ENCODE results near the gene KLHL42.
"Not testable (repeated sequence)": the region's sequence is repeated elsewhere in the genome, so short reads cannot be mapped to it uniquely, and the experiment has no call there.

KLHL42 gene, protein sequence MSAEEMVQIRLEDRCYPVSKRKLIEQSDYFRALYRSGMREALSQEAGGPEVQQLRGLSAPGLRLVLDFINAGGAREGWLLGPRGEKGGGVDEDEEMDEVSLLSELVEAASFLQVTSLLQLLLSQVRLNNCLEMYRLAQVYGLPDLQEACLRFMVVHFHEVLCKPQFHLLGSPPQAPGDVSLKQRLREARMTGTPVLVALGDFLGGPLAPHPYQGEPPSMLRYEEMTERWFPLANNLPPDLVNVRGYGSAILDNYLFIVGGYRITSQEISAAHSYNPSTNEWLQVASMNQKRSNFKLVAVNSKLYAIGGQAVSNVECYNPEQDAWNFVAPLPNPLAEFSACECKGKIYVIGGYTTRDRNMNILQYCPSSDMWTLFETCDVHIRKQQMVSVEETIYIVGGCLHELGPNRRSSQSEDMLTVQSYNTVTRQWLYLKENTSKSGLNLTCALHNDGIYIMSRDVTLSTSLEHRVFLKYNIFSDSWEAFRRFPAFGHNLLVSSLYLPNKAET

DNA sequence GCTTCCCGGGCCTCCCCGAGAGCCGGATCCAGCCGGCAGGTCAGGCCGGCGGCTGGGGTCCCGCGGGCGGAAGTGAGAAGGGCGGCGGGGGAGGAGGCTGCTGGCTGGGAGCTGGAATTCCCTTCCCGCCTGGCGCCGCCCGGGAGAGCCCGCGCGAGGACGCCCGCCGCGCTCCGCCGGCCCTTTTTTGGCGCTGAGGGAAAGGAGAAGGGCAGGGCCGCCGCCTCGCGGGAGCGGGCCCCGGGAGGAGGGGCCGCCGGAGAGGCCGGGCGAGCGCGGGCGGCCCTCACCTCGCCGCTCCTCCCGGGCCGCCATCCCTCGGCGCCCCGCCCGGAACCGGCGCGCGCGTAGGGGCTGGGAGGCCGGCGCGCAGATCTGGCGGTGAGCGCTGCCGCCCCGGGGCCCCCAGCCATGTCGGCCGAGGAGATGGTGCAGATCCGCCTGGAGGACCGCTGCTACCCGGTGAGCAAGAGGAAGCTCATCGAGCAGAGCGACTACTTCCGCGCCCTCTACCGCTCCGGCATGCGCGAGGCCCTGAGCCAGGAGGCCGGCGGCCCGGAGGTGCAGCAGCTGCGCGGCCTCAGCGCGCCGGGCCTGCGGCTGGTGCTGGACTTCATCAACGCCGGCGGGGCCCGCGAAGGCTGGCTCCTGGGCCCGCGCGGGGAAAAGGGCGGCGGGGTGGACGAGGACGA, at the start of gene KLHL42, which contains the start of gene MANSC4:
KLHL42 (plus strand) TSS at position 314 of the 692 bp plus-strand sequence; CDS start at position 412, 98 bp downstream.
MANSC4 (minus strand) TSS at position 317 of the 692 bp plus-strand sequence. CDS start 8,960 bp downstream, outside the sequence.
- H3K4me3 ChIP-seq (ENCODE audit: low read depth, low read length): peak within 1 kb of the TSS; percentile 85

DNA sequence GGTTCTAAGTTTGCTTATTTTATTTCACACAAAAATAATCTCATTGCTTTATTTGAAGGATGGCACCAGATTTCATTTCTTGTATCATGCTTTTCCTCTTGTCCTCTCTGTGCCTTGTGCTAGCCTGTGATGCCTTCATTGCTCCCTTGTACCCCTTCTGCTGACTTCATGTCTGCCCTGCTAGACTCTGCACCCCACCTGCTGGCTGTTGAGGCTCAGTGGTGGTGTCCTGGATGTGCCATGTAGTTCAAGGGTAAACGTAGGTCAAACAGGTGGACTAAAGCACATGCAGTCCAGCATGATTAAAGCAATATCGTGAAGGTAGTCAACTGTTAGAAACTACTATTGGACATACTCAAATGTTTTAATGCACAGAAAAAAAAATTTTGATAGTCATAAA, 47.8 kb upstream of the KLHL42 start:
- no peak overlapping the region for H3K4me3 ChIP-seq (ENCODE audit: low read depth, low read length)

DNA sequence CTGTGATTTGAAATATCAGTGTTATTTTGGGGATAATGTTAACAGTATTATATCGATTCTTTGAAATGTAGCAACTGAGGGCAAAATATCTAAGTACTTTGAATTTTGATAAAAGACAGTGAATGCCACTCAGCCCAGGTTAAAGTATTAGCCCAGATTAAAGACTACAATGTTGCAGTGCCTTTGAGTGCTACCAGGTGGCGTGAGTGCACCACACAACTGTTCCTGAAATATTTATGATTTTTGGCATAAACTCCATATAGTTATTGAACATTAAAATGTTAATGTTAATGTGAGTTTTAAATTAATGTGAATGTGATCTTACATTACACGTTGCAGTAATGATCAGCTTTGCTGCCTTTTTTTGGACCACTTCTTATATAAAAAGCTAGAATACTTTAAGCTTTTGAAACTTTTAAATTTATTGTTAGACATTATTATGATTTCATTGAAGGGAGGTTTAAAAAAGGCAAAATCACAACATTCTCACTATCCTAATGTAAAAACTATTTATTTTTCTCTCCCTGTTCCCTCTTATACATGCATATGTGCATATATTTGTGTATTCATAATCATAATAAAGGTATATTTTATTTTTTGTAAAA, 46.9 kb upstream of the KLHL42 start:
- no peak overlapping the region for H3K4me3 ChIP-seq (ENCODE audit: low read depth, low read length)

DNA sequence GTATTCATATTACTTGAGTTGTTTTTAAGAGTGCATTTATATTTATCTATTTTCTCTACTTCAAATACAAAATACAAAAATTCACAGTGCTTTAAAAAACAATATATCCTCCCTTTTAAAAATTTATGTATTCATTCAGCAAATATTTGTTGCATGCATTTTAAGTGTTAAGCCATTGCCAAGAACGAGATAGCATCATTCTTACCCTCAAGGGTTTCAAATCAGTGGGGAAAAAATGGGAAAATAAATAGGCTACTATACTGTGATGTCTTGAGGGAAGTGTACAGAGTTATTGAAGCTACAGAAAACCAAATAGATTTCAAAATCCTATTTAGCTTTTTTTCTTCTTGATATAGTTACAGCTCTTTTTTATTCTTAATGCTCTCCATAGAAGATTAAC, 46.2 kb upstream of the KLHL42 start:
- H3K4me3 ChIP-seq (ENCODE audit: low read depth, low read length): no peak overlapping the region

DNA sequence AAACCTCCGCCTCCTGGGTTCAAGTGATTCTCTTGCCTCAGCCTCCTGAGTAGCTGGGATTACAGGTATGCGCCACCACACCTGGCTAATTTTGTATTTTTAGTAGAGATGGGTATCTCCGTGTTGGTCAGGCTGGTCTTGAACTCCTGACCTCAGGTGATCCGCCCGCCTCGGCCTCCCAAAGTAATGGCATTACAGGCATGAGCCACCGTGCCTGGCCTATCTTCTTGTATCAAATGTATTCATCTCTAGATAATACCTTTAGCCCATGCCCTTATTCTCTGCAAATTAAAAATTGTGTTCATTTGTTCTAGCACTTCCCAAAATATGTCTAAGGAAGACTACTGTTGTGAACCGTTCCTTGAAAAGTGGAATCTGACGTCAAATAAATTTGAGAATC, 45.7 kb upstream of the KLHL42 start:
- not testable (repeated sequence) for H3K4me3 ChIP-seq (ENCODE audit: low read depth, low read length)

DNA sequence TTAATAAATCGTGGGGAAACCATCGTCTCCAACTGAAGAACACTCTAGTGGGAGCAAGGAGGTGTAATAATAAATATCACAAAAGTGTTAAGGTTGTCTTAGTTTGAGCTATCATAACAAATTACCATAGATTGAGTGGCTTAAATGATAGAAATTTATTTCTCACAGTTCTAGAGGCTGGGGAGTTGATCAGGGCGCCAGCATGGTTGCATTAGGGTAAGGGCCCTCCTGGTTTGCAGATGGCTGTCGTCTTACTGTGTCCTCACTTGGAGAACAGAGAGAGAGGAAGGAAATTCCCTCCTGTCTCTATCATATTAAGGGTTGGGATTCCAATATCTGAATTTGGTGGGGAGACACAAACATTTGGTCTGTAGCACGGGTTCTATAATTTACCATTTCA, 36.4 kb upstream of the KLHL42 start:
- H3K4me3 ChIP-seq (ENCODE audit: low read depth, low read length): no peak overlapping the region

DNA sequence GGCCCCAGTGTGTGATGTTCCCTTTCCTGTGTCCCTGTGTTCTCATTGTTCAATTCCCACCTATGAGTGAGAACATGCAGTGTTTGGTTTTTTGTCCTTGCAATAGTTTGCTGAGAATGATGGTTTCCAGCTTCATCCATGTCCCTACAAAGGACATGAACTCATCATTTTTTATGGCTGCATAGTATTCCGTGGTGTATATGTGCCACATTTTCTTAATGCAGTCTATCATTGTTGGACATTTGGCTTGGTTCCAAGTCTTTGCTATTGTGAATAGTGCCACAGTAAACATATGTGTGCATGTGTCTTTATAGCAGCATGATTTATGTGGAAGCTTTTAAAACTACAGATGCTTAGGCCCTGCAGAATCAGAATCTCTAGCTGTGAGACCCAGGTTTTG, 34.3 kb upstream of the KLHL42 start:
- not testable (repeated sequence) for H3K4me3 ChIP-seq (ENCODE audit: low read depth, low read length)

DNA sequence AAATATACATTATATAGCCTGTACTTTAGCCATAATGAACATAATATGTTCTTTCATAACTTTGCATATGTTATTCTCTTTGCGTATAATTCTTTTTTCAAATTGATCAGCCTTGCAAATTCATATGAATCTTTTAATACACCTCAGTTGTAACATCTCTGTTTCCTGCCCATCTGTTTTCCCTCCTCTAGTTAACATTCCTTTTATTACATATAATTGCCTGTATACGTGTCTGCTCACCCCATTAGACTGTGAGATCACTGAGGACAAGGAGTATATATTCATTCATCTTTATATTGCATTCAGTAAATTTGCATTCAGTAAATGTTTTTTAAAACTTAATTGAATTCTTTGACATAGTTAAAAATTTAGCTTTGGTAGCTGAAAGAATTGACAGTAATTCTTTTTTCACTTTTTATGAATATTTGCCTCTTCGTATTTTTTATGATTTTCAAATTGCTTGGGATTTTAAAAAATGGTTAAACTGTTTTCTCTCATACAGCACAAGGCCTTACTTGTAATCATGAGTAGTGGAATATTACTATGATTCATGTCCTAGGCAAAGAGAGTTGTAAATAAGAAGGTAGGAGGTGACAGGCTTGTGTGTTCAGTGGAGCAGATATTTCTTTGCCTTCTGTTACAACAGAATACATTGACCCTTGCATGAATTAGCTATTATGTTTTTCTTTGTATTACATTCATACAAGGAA, 32.8 kb upstream of the KLHL42 start:
- H3K4me3 ChIP-seq (ENCODE audit: low read depth, low read length): no peak overlapping the region

DNA sequence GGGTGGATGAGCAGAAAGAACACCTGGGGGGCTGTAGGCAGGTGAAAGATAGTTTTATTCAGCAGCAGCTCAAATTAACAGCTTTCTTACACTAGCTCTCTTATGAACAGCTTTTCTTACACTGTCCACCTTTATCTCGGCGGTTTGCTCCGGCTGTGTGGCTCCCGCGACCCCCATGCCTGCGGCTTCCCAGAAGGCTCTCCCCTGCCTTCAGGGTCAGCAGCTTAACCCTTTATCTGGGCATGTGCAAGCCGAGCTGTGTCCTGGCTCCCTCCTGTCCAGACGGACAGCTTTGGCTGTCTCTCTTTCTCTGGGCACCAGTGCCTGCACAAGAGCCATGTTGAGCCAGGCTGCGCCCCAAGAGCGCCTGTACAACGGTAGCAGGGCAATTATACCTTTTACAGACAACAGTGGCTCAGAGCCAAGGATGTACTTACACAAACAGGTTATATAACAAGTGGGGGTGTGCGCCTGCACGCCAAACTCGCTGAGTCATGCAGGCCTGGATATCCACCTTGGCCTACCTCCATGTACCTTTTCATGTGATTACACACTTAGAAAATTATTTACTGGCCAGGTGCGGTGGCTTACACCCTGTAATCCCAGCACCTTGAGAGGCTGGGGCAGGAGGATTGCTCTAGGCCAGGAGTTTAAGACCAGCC, 28.5 kb upstream of the KLHL42 start:
- no peak overlapping the region for H3K4me3 ChIP-seq (ENCODE audit: low read depth, low read length)

DNA sequence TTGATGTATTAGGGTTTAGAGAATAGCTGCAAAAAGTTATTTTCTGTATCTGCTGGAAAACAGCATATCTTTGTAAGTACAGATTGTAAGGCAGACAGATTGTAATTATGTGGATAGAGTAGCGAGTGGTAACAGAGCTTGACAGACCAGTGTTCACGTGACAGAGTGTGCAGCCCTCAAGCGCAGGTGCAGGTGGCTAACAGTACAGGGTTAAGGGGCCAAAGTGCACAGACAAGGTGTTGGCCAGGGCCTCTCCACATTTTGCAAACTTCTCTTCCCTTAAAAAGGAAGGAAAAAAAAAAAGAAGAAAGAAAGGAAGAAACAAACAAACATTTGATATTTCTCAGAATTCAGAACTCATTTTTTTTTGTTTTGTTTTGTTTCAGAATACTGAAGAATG, 25.2 kb upstream of the KLHL42 start:
- no peak overlapping the region for H3K4me3 ChIP-seq (ENCODE audit: low read depth, low read length)

DNA sequence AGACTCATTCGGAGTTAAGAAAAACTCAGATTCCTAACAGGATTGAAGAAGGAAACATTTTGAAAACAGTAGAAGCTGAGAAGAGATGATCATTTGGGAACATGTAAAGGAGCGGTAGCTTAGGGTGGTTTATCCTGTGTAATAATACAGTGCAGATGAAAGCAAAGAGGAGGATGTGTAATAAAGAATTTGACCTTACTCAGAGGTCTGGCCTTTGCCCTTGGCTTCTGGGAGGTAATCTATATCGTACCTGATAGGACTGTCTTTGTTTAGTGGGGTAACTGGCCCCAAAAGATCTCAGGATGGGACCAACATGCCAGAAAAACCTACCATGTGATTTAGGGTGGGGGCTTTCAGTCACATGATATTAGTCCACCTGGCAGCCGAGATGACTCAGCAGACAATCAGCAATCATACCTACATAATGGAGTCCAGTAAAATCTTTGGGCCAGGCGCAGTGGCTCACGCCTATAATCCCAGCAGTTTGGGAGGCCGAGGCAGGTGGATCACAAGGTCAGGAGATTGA, 23.3 kb upstream of the KLHL42 start:
- H3K4me3 ChIP-seq (ENCODE audit: low read depth, low read length): no peak overlapping the region

DNA sequence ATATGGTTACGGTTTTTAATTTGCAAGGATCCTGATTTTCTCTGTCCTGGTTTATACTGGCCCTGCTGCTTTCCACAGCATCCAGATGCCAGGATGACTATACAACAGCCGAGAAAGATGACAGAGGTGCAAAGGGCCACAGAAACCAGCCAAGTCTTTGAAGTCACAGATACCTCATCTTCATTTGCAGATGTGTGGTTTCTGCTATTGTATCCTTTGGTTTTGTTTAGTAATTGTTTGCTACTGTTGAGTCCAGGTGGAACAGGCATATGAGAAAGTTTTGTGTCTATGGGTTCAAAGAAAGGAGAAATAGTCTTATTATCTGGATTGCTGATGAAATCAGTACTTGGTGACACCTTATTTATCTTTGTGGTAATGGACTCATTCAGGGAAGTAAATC, 17.3 kb upstream of the KLHL42 start:
- H3K4me3 ChIP-seq (ENCODE audit: low read depth, low read length): no peak overlapping the region

DNA sequence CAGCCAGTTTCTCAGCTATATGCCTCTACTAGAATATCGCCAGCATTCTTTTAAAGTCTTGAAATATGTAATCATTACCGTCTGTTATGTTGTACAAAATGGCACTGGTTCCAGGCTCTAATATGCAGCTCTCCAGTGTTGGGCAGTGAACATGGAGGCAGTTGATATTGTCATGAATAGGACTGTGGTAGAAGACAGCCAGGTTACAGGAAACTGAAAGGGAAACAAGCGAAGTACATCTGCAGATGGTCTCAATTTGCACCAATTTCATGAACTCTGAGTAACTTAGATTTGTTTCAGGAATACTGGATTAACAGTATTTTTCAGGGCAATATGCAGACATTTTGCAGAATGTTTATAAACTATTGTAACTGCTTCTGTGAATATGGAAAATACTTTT, 13.4 kb upstream of the KLHL42 start:
- no peak overlapping the region for H3K4me3 ChIP-seq (ENCODE audit: low read depth, low read length)

DNA sequence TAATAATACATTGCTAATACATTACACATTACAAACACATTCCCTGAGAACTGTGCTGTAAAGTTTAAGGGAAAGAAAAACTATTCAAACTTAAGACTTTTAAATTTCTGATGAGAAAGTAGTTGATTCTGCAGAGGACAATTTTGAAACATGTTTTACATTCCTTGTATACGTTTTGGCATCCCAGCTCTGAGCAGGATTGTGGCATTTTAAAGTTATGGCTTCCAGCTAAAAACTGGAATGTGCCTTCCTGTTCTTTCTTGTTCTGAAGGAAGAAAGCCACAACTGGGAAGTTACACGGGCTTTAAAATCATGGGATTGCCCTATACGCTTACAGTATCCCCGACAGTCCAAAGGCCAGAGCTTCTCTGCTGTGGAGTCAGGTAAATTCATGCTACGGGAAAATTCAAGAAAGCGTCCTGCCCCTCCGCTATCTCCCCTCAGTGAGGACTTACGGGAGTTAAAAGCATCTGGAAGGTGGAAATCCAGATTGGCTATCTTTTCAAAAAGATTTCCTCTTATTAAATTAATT, 10.8 kb upstream of the KLHL42 start:
- no peak overlapping the region for H3K4me3 ChIP-seq (ENCODE audit: low read depth, low read length)

DNA sequence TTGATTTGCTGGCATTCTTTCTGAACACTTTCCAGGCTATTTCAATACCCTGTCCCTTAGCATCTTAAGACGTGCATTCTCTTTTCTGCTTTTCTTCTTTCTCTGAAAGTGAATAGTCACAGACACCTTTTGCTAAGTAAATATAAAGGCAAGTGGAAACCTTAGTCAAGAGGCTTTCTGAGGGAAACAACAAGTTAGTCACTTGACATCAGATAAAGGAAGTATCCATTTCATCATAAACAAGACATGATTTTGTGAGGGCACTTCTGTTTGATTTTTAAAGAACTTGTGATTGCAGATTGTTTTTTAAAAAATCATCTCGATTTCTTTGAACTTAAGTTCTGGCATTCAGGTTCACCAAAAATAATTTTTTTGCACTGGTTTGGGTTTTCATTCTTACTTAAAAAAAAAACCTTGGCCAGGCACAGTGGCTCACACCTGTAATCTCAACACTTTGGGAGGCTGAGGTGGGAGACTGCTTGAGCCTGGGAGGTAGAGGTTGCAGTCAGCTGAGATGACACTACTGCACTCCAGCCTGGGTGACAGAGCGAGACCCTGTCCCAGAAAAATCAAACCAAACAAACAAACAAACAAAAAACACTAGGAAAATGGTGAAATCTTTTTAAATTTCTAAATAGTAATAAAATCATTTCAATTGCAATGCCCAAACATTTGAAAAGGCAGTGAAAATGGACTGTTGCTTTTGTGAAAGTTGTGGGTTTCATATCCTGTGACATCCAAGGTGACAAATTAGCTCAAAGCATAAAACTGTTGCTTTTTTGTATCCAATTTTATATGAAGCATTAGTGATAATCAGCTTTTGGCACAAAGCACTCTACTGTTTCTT, 8.3 kb upstream of the KLHL42 start:
- no peak overlapping the region for H3K4me3 ChIP-seq (ENCODE audit: low read depth, low read length)

DNA sequence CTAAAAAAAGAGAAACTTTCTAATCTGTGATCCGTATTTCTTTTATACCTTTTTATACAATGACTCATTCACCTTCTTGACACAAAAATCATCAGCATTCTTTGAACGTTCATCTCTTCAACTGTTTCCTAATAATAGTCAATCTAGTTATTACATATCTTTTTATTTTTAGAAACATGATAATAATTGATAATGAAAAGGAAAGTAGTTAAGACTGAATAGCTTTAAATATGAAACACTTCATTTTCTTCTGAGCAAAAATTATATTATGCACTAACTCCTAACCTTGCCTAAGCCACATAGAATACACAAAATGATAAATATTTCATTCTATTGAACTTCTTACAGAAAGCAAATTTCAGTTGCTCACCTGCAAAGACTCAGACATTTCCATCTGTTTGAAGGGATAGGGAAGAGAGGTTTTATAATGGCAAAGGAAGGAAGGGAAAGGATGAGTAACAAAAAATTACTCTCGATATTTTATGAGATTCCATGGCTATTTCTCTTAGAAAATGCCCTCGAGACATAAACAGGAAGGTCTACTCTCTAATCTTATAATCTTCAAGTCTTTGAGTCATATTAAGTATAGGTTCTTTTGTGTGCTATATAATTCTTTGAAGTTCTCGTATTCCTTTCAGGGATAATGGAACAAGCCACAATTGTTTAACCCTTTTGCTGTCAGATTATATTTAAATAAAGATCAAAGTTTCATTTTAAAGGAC, 7.5 kb upstream of the KLHL42 start:
- H3K4me3 ChIP-seq (ENCODE audit: low read depth, low read length): no peak overlapping the region

DNA sequence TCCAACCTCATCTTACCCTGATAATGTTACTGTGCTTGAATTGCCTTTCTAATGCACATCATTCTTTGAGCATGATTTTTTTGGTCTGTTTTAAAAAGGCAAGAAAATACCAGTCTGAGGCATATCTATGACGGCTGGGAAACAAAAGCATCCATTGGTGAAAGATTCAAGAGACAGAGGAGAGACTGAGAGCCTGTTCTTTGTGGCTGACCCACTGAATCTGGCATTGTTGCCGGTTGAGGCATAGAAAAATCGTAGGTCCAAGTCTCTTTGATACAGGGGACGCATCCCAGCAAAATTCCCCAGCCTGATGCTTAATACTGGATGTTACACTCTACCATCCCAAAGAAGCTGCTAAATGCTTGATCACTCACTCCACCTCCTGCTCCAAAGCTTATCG, 2.9 kb upstream of the KLHL42 start:
- no peak overlapping the region for H3K4me3 ChIP-seq (ENCODE audit: low read depth, low read length)

DNA sequence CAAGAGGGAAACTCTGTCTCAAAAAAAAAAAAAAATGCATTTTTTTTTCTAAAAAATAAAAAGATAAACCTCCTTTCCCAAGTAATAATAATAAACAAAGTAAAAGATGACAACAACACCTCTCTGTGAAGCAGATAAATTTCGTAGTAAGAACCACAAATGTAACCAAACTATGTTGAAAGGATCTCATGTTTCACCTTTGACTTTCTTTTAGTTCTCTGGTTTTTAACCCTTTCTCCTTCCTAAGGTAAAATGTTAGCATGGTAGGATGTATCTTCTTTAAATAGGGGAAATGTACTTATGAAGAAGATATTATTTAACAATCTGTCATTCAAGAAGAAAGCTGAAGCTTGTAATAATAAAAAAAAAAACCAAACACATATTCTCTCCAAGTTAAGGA, 1.8 kb upstream of the KLHL42 start:
- H3K4me3 ChIP-seq (ENCODE audit: low read depth, low read length): no peak overlapping the region

Measured in iPS-11a (cell line).